ENCODE results near the gene NIN.
"Not testable (repeated sequence)": the region's sequence is repeated elsewhere in the genome, so short reads cannot be mapped to it uniquely, and the experiment has no call there.

NIN gene

DNA sequence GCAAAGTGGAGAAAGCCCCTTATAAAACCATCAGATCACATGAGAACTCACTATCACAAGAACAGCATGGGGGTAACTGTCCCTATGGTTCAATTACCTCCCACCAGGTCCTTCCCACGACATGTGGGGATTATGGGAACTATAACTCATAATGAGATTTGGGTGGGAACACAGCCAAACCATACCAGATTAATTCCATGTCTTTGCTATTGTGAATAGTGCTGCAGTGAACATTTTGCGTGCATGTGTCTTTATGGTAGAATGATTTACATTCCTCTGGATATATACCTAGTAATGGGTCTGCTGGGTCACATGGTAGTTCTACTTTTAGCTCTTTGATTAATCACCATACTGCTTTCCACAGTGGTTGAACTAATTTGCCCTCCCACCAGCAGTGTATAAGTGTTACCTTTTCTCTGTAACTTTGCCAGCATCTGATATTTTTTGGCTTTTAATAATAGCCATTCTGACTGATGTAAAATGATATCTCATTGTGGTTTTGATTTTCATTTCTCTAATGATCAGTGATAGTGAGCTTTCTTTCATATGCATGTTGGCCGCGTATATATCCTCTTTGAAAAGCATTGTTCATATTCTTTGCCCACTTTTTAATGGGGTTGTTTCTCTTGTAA is 133.2 kb downstream of the NIN start:
- no peak for DNase-seq

DNA sequence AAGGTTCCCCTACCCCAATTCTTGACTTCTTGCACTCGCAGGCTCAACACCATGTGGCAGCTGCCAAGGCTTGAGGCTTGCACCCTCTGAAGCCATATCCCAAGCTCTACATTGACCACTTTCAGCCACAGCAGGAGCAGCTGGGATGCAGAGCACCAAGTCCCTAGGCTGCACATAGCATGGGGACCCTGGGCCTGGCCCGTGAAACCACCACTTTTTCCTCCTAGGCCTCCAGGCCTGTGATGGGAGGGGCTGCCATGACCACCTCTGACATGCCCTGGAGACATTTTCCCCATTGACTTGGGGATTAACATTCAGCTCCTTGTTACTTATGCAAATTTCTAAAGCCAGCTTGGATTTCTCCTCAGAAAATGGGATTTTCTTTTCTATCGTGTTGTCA is 136.7 kb downstream of the NIN start:
- DNase-seq, result not testable (repeated sequence)

DNA sequence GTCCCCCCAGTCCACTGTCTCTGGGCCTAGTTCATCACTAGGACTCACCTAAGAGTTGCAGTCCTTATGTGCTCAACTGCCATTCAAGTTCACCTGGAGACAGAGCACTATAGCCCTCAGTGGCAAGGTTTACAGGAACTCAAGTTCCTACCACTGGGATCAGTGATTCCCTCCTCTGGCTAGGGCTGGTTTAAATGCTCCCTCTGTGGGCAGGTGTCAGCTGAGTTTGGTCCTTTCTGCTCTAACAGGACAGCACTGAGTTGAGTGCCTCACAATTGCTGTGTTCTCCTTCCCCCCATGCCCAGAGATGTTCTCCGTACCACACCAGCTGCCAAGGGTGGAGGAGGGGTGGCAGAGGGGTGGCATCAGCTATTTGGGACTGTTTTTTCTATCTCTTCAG is 142.1 kb downstream of the NIN start:
- DNase-seq, result no peak

DNA sequence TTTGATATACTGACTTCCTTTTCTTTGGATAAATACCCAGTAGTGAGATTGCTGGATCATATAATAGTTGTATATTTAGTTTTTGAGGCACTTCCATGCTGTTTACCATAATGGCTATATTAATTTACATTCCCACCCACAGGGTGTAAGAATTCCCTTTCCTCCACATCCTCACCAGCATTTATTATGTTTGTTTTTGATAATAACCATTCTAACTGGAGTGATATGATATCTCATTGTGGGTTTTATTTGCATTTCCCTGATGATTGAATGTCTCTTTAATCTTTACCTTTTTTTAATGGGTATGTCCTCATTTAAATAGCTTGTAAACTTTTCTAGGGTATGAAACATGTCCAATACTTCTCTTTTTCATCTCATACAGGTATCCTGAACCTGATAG is 151.3 kb downstream of the NIN start:
- DNase-seq, result no peak

DNA sequence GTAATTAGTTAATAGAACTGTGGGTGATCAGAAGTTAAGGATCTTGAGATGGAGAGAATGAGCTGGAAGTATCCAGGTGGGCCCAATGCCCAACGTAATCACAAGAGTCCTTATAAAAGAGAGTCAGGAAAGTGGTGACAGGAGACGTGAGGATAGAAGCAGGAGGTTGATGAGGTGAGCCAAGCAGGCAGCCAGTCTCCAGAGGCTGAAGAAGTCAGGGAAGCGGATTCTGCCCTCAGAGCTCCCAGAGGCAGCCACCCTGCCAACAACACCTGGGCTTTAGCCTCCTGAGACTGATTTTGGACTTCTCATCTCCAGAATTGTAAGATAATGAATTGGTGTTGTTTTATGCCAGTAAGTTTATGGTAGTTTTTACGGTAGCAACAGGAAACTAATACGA is 152.8 kb downstream of the NIN start:
- DNase-seq, result no peak

DNA sequence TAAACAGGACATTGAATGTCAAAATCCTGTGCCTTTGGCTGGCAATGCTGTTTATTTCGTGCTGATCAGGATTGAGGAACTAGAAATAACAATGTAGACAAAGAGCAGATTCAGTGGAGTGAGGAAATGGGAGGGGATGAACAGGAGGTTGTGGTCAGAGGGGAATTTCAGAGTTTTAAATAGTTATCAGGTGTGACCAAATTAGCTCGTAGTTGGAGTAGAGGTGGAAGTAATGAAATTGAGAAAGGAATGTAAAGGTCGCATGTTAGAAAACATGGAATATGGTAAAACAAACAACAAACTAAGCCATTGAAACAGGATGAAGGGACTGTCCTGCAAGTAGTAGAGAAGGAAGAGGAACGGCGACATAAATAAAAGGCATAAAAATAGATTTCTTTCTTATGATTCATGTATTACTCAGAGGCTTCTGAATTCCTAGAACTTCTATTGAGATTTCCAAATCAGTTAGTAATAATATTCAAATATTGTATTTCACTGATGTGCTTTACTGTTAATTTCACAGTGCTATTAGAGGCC is 153.4 kb downstream of the NIN start:
- peak; percentile 26 to 43 for DNase-seq

DNA sequence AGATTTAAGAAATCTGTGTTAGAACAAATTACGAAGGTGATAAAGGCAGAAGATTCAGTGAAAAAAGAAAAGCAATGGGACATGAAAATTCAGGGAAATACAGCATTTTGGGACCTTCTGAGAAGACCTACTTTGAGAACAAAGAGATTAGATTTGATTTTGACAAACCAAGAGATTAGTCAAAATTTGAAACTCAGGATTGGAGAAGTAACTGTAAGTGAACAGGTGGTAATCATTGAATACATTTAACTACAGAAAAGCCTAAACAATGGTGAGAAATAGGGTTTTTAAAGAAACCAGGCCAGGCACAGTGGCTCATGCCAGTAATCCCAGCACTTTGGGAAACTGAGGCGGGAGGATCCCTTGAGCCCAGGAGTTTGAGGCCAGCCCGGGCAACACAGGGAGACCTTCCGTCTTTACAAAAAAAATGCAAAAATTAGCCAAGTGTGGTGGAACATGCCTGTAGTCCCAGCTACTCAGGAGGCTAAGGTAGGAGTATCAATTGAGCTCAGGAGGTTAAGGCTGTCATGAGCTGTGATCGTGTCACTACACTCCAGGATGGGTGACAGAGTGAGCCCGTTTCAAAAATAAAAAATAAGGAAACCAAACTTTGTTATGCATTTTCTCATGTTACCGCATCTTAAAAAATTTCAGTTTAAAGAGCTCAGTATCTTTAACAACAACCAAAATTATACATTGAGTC is 154.0 kb downstream of the NIN start:
- DNase-seq, result no peak

DNA sequence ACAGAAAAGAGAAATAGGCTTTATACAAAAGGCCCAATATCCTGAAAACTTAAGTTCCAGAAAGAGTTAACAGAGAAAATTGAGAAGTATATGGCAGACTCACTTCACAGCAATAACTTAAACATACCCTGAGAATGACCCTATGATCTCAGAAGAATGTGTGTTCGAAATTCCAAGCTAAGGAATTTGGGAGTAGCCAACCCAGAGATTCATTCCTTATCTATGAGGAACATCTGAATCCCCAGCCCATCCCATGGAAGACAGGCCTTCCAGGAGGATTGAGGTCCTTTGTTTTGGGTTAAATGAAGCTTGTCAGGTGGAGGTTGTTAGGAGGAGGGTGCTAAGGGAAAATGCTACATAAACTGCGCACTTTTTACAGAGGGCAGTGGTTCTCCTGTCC is 155.4 kb downstream of the NIN start:
- no peak for DNase-seq

DNA sequence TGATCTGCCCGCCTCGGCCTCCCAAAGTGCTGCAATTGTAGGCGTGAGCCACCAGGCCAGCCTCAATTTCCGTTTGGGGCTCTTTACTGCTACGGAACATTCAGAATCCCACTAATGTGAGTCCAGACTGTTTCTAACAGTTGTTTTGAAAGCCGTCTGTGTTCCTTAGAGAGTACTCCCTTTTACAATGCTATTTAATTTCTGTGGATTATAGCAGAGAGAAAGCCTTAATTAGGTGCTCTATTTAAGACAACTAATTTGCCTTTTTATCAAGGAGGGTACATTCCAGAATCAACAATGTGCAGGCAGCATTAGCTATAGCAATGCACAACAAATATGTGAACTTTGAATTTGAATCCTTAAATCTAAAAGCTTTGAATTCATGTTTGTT is 160.1 kb downstream of the NIN start:
- DNase-seq, result no peak

DNA sequence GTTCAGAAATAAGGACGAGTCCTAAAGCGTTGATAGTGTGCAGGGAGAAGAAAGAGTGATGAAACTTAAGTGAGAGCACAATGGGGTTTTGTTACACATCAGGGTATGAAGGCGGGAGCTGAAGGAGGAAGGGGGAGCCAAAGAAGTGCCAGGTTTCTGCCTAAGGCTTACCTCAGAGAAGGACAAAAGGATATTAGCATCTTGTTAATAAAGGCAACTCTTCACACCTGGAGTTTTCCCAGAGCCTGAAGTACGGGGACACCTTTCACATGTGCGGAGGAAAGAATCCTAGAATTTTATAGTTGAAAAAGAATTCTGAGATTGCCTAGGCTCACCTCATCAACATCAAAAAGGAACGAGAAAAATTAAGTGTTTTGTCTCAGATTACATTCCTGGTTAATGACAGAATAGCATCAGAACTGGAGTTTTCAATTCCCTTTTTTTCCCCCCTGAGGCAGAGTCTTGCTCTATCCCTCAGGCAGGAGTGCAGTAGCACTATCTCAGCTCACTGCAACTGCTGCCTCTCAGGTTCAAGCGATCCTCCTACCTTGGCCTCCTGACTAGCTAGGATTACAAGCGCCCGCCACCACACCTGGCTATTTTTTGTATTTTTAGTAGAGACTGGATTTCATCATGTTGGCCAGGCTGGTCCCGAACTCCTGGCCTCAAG is 160.6 kb downstream of the NIN start:
- DNase-seq, result no peak
